GM21529 (cell line): ENCODE results near the gene GGT6.

ENCODE experiments used
- ATAC-seq: cut with Tn5 transposase; IDR thresholded peaks from one replicate; pipeline ENCODE4 v1.9.1; 2021; ENCODE audit not compliant: unreplicated experiment

GGT6 gene

GRCh38 chr17:4527134-4527533 lies 33.2 kb downstream of the GGT6 start:
- no peak for ATAC-seq

GRCh38 chr17:4525691-4526397 lies 34.5 kb downstream of the GGT6 start:
- no peak for ATAC-seq

GRCh38 chr17:4523946-4524345 lies 36.4 kb downstream of the GGT6 start:
- ATAC-seq, result no peak

- no peak for ATAC-seq
Measured at GRCh38 chr17:4522661-4523060, 37.7 kb downstream of the GGT6 start.

GRCh38 chr17:4520894-4521600 lies 39.3 kb downstream of the GGT6 start:
- ATAC-seq, result no peak

GRCh38 chr17:4520060-4520893 lies 40.1 kb downstream of the GGT6 start:
- no peak for ATAC-seq

GRCh38 chr17:4519361-4519788 lies 41.0 kb downstream of the GGT6 start:
- ATAC-seq, result no peak

- ATAC-seq, result no peak
Measured at GRCh38 chr17:4518901-4519300, 41.5 kb downstream of the GGT6 start.

GRCh38 chr17:4516735-4517134 lies 43.6 kb downstream of the GGT6 start:
- ATAC-seq, result no peak

GRCh38 chr17:4515501-4515900 lies 44.9 kb downstream of the GGT6 start:
- ATAC-seq, result no peak

GRCh38 chr17:4514779-4515178 lies 45.6 kb downstream of the GGT6 start:
- no peak for ATAC-seq

GRCh38 chr17:4514206-4514605 lies 46.2 kb downstream of the GGT6 start:
- no peak for ATAC-seq

GRCh38 chr17:4513113-4514032 lies 47.0 kb downstream of the GGT6 start:
- no peak for ATAC-seq

- no peak for ATAC-seq
Measured at GRCh38 chr17:4512156-4513112, 47.9 kb downstream of the GGT6 start.

GRCh38 chr17:4511199-4511932 lies 49.0 kb downstream of the GGT6 start:
- ATAC-seq, result no peak

- no peak for ATAC-seq
Measured at GRCh38 chr17:4510618-4510941, 49.8 kb downstream of the GGT6 start.

GRCh38 chr17:4509923-4510617 lies 50.3 kb downstream of the GGT6 start:
- no peak for ATAC-seq

GRCh38 chr17:4509401-4509800 lies 51.0 kb downstream of the GGT6 start:
- ATAC-seq, result no peak
